Daoy (cell line): ENCODE data around the gene FBXL7. TPM values are rescaled to one million over a fixed set of nuclear protein-coding genes. Genes with fewer than 3 reads are reported as not detected.

Source experiments
- DNase-seq: peaks from one replicate; pipeline ENCODE4 v3.0.0-alpha.2; 2015; ENCODE audit warnings: low read depth
- total RNA-seq: library from RNA; depleted of rRNA; stranded (reverse); fragments of >200 nt; shearing (Covaris generic); gene quantifications from 2 replicates; pipeline ENCODE4 v1.2.3, GENCODE V29; 2014

Gene FBXL7
- total RNA-seq, 1 experiment from 2014 or later = 3.0 TPM

- DNase-seq = no peak
These were observed 113.1 kb downstream of the FBXL7 start for GRCh38 chr5:15612915-15613635.

GRCh38 chr5:15614679-15615078 lies 114.7 kb downstream of the FBXL7 start:
- DNase-seq = no peak

GRCh38 chr5:15615859-15616258 lies 115.9 kb downstream of the FBXL7 start:
- DNase-seq = no peak

GRCh38 chr5:15618938-15619337 lies 119.0 kb downstream of the FBXL7 start:
- no peak for DNase-seq

GRCh38 chr5:15620501-15620900 lies 120.5 kb downstream of the FBXL7 start:
- DNase-seq = peak; percentile 87

- no peak for DNase-seq
These were observed 121.1 kb downstream of the FBXL7 start for GRCh38 chr5:15621094-15621493.

GRCh38 chr5:15623794-15624193 lies 123.8 kb downstream of the FBXL7 start:
- DNase-seq = no peak

GRCh38 chr5:15627109-15627508 lies 127.1 kb downstream of the FBXL7 start:
- DNase-seq = no peak

GRCh38 chr5:15627647-15628046 lies 127.7 kb downstream of the FBXL7 start:
- no peak for DNase-seq

GRCh38 chr5:15630441-15630840 lies 130.5 kb downstream of the FBXL7 start:
- DNase-seq = no peak

- DNase-seq = no peak
These were observed 134.8 kb downstream of the FBXL7 start for GRCh38 chr5:15634591-15635288.

GRCh38 chr5:15635289-15635616 lies 135.3 kb downstream of the FBXL7 start:
- DNase-seq = no peak

- no peak for DNase-seq
These were observed 137.4 kb downstream of the FBXL7 start for GRCh38 chr5:15637345-15637744.

GRCh38 chr5:15637886-15638285 lies 137.9 kb downstream of the FBXL7 start:
- DNase-seq = no peak

GRCh38 chr5:15638296-15638695 lies 138.3 kb downstream of the FBXL7 start:
- no peak for DNase-seq

GRCh38 chr5:15639288-15639687 lies 139.3 kb downstream of the FBXL7 start:
- DNase-seq = no peak

- DNase-seq = no peak
These were observed 140.1 kb downstream of the FBXL7 start for GRCh38 chr5:15640116-15640515.

- DNase-seq = no peak
These were observed 143.8 kb downstream of the FBXL7 start for GRCh38 chr5:15643731-15644130.

GRCh38 chr5:15645381-15646160 lies 145.6 kb downstream of the FBXL7 start:
- peak; percentile 66 for DNase-seq

GRCh38 chr5:15646371-15646770 lies 146.4 kb downstream of the FBXL7 start:
- DNase-seq = no peak

GRCh38 chr5:15647251-15647650 lies 147.3 kb downstream of the FBXL7 start:
- no peak for DNase-seq

- no peak for DNase-seq
These were observed 150.3 kb downstream of the FBXL7 start for GRCh38 chr5:15650266-15650665.

GRCh38 chr5:15654779-15655178 lies 154.8 kb downstream of the FBXL7 start:
- no peak for DNase-seq
